DOHH2 (cell line): ENCODE data around the gene ARHGEF4.
A peak's percentile ranks its signal among the peaks of the same experiment; 100 is the strongest.

ENCODE experiments used
- H3F3A ChIP-seq: fragments of 200-600 bp; sonication (generic), shearing (Covaris generic); 2 replicates; pipeline ENCODE4 v1.6.0; 2016; ENCODE audit warnings: antibody characterized with exemption, mild to moderate bottlenecking; ENCODE audit not compliant: control insufficient read depth, insufficient read depth
- H3K27ac ChIP-seq: fragments of 200-600 bp; sonication (generic); 2 replicates; pipeline ENCODE4 v1.5.1; 2014; ENCODE audit warnings: low read depth, mild to moderate bottlenecking, low read length, moderate library complexity
- H3K27me3 ChIP-seq: fragments of 200-600 bp; sonication (generic); 2 replicates; pipeline ENCODE4 v1.6.1; 2014; ENCODE audit warnings: mild to moderate bottlenecking, low read length, mixed read lengths; ENCODE audit not compliant: control insufficient read depth
- H3K36me3 ChIP-seq: fragments of 200-600 bp; sonication (generic); 2 replicates; pipeline ENCODE4 v1.6.1; 2014; ENCODE audit warnings: mild to moderate bottlenecking, low read length, moderate library complexity, mixed read lengths; ENCODE audit not compliant: control insufficient read depth
- H3K4me1 ChIP-seq: fragments of 200-600 bp; sonication (generic); 2 replicates; pipeline ENCODE4 v1.6.1; 2014; ENCODE audit warnings: mild to moderate bottlenecking, low read length, mixed read lengths; ENCODE audit not compliant: control insufficient read depth
- H3K4me2 ChIP-seq: fragments of 200-600 bp; sonication (generic); 2 replicates; pipeline ENCODE4 v1.6.0; 2014; ENCODE audit warnings: mild to moderate bottlenecking, low read length, moderate library complexity
- H3K4me3 ChIP-seq: fragments of 200-600 bp; sonication (generic); 2 replicates; pipeline ENCODE4 v1.5.1; 2014; ENCODE audit warnings: mild to moderate bottlenecking, low read length, mixed read lengths
- H3K79me2 ChIP-seq: fragments of 200-600 bp; sonication (generic); 2 replicates; pipeline ENCODE4 v1.6.1; 2014; ENCODE audit warnings: mild to moderate bottlenecking, low read length, mixed read lengths; ENCODE audit not compliant: control insufficient read depth
- H3K9me2 ChIP-seq: fragments of 200-600 bp; sonication (generic); replicated peaks from 2 replicates; pipeline ENCODE4 v1.6.1; 2014; ENCODE audit warnings: mild to moderate bottlenecking, low read length, mixed read lengths; ENCODE audit not compliant: control insufficient read depth
- H3K9me3 ChIP-seq: fragments of 200-600 bp; sonication (generic); 2 replicates; pipeline ENCODE4 v1.6.1; 2014; ENCODE audit warnings: antibody characterized with exemption, low read length, mixed read lengths; ENCODE audit not compliant: control insufficient read depth, insufficient read depth
- H4K20me1 ChIP-seq: fragments of 200-600 bp; sonication (generic); 2 replicates; pipeline ENCODE4 v1.6.0; 2014; ENCODE audit warnings: low read depth, mild to moderate bottlenecking, antibody characterized with exemption, low read length, moderate library complexity; ENCODE audit not compliant: control insufficient read depth, insufficient read depth
- CTCF ChIP-seq: fragments of 200-600 bp; sonication (generic); IDR thresholded peaks from one replicate; pipeline ENCODE4 v1.5.1; 2014; ENCODE audit warnings: antibody characterized with exemption, mild to moderate bottlenecking, low read depth, low read length; ENCODE audit not compliant: poor library complexity, severe bottlenecking
- EZH2phosphoT487 ChIP-seq: fragments of 200-600 bp; sonication (generic); IDR thresholded peaks from 2 replicates; pipeline ENCODE4 v1.6.1; 2017; ENCODE audit warnings: borderline replicate concordance, mild to moderate bottlenecking, antibody characterized with exemption, low read length, moderate library complexity, mixed read lengths

Gene ARHGEF4

GRCh38 chr2:131081190-131081589, 244.5 kb downstream of the ARHGEF4 start:
- peaks cover 96% of the 10 kb centered on the region for H3K79me2 ChIP-seq
- H3F3A ChIP-seq = no peaks in the 10 kb centered on the region; the same call in 1 of the 2 replicates
- TF ChIP-seq EZH2phosphoT487 = no peak
- TF ChIP-seq CTCF = no peak
- H3K27ac ChIP-seq = no peak overlapping the region
- peaks cover 34% of the 10 kb centered on the region for H4K20me1 ChIP-seq
- peaks cover 83% of the 10 kb centered on the region for H3K36me3 ChIP-seq
- no peaks in the 10 kb centered on the region for H3K9me3 ChIP-seq
- H3K27me3 ChIP-seq = no peaks in the 10 kb centered on the region
- H3K4me2 ChIP-seq = no peak overlapping the region
- no peak overlapping the region for H3K4me3 ChIP-seq
- 0 out of 2 replicates have a peak, but pooled peaks cover 4% of the 10 kb centered on the region for H3K4me1 ChIP-seq
- H3K9me2 ChIP-seq = no peaks in the 10 kb centered on the region

GRCh38 chr2:131085646-131086045, 248.9 kb downstream of the ARHGEF4 start:
- no peak overlapping the region for H3K4me2 ChIP-seq
- no peaks in the 10 kb centered on the region for H3K9me2 ChIP-seq
- H3K4me1 ChIP-seq = 0 out of 2 replicates have a peak, but pooled peaks cover 4% of the 10 kb centered on the region
- peaks cover 70% of the 10 kb centered on the region for H3K36me3 ChIP-seq
- H3F3A ChIP-seq = no peaks in the 10 kb centered on the region; the same call in 1 of the 2 replicates
- peaks cover 100% of the 10 kb centered on the region for H3K79me2 ChIP-seq
- no peaks in the 10 kb centered on the region for H3K27me3 ChIP-seq
- peaks cover 37% of the 10 kb centered on the region for H4K20me1 ChIP-seq
- H3K9me3 ChIP-seq = no peaks in the 10 kb centered on the region
- H3K27ac ChIP-seq = no peak overlapping the region
- TF ChIP-seq CTCF = no peak
- no peak overlapping the region for H3K4me3 ChIP-seq

GRCh38 chr2:131092458-131093005, 255.8 kb downstream of the ARHGEF4 start:
- Histone ChIP-seq H3K27me3 (no peaks in the 10 kb centered on the region), H3F3A (peaks cover 5% of the 10 kb centered on the region; the same call in 1 of the 2 replicates), H3K79me2 (peaks cover 57% of the 10 kb centered on the region), H3K4me2 (peak overlapping the region; percentile 87), H4K20me1 (peaks cover 15% of the 10 kb centered on the region), H3K27ac (peak overlapping the region; percentile 68), H3K4me3 (peak overlapping the region; percentile 74), H3K4me1 (peaks cover 15% of the 10 kb centered on the region), H3K9me3 (no peaks in the 10 kb centered on the region), H3K9me2 (no peaks in the 10 kb centered on the region), H3K36me3 (peaks cover 34% of the 10 kb centered on the region)
- TF ChIP-seq EZH2phosphoT487 = no peak
- no peak for TF ChIP-seq CTCF
